GM12891 (cell line): ENCODE measurements around the gene PRSS50.

ENCODE experiments used
- POLR2A ChIP-seq: IDR thresholded peaks from 2 replicates; pipeline ENCODE4 v1.6.1; 2011; ENCODE audit warnings: low read depth, low read length, control low read depth
- POLR2AphosphoS5 ChIP-seq: IDR thresholded peaks from 2 replicates; pipeline ENCODE4 v1.6.1; 2011; ENCODE audit warnings: low read depth, low read length, control low read depth
- TAF1 ChIP-seq: IDR thresholded peaks from 2 replicates; pipeline ENCODE4 v1.6.1; 2011; ENCODE audit warnings: low read depth, low read length, control low read depth

DNA sequence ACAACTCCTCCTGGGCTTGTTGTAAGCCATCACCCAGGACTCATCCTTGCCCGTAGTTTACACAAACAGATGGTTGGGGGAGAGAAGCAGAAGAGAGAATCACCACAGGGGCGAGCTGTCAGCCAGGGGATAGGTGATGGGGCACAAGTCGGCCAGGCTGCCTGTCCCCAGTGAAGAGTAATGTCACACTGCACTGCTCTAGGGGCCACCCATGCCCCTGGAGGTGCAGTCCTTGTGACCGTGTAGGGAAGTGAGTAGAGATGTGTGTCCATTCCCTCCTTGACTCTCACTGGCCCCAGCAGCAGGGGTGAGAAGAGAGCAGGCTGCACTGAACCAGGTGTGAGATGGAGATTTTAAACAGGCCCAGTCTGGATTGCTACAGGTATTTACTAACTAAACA lies 17.1 kb upstream of the PRSS50 start:
- no peak for TF ChIP-seq POLR2A
- TF ChIP-seq POLR2AphosphoS5 = no peak
- TF ChIP-seq TAF1 = no peak
